GM12891 (cell line): ENCODE data around the gene TP73.

Experiments used
- POLR2A ChIP-seq: IDR thresholded peaks from 2 replicates; pipeline ENCODE4 v1.6.1; 2011; ENCODE audit warnings: low read depth, low read length, control low read depth
- POLR2AphosphoS5 ChIP-seq: IDR thresholded peaks from 2 replicates; pipeline ENCODE4 v1.6.1; 2011; ENCODE audit warnings: low read depth, low read length, control low read depth

DNA sequence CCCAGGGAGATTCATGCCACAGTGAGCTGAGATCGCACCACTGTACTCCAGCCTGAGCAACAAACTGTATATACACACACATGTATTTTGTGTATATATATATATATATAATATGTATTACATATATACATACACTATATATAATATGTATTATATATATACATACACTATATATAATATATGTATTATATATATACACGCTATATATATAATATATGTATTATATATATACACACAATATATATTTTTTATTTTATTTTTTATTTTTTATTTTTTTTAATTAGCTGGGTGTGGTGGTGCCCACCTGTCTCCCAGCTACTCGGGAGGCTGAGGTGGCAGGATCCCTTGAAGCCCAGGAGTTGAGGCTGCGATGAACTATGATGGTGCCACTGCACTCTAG is 9.3 kb downstream of the TP73 start:
- no peak for TF ChIP-seq POLR2A
- TF ChIP-seq POLR2AphosphoS5: no peak
